ENCODE results near the gene HUS1B.

DNA sequence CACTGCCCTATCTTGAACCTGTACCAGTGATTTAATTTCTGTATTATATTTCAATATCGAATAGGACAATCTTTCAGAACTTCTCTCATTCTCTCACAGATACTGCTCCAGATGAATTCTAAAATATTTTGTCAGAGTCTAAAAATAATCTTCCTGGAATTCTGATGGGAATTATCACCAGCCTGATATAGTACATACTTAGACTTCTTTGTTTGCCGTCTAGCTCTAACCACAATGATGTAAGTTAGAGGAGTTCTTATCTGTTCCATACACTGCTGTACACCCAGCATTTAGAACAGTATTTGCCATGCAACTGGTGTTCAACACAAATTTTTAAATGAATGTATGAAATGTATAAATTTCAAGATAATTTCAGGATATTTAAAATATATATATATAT, 1.3 kb upstream of the HUS1B start:
- TF ChIP-seq POLR2AphosphoS5 (IDR thresholded peaks at IDR 0.05; ENCODE audit: insufficient read depth in 1 of 2, low read depth in 1 of 2), result no peak
- TF ChIP-seq, protein P1, sequence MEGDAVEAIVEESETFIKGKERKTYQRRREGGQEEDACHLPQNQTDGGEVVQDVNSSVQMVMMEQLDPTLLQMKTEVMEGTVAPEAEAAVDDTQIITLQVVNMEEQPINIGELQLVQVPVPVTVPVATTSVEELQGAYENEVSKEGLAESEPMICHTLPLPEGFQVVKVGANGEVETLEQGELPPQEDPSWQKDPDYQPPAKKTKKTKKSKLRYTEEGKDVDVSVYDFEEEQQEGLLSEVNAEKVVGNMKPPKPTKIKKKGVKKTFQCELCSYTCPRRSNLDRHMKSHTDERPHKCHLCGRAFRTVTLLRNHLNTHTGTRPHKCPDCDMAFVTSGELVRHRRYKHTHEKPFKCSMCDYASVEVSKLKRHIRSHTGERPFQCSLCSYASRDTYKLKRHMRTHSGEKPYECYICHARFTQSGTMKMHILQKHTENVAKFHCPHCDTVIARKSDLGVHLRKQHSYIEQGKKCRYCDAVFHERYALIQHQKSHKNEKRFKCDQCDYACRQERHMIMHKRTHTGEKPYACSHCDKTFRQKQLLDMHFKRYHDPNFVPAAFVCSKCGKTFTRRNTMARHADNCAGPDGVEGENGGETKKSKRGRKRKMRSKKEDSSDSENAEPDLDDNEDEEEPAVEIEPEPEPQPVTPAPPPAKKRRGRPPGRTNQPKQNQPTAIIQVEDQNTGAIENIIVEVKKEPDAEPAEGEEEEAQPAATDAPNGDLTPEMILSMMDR (IDR thresholded peaks at IDR 0.05), result no peak

Measured in vagina (tissue), 2 donors.